GM18505 (cell line): ENCODE measurements around the gene ZNF423.
A peak's percentile ranks its signal among the peaks of the same experiment; 100 is the strongest.
"Not testable (repeated sequence)": the region's sequence is repeated elsewhere in the genome, so short reads cannot be mapped to it uniquely, and the experiment has no call there.

ENCODE experiments used
- ATAC-seq: cut with Tn5 transposase; IDR thresholded peaks from one replicate; pipeline ENCODE4 v1.9.1; 2021; ENCODE audit not compliant: unreplicated experiment
- POLR2A ChIP-seq: IDR thresholded peaks from 4 replicates; pipeline ENCODE4 v1.6.1; 2011; ENCODE audit warnings: borderline replicate concordance; ENCODE audit not compliant: insufficient read depth, insufficient read length; ENCODE audit errors: extremely low read depth

ZNF423 gene

GRCh38 chr16:49883076-49884014 is 27.4 kb upstream of the ZNF423 start:
- no peak for TF ChIP-seq POLR2A
- ATAC-seq, result no peak

- no peak for TF ChIP-seq POLR2A
Measured at GRCh38 chr16:49881890-49882289, 26.0 kb upstream of the ZNF423 start.

GRCh38 chr16:49878540-49878939 is 22.6 kb upstream of the ZNF423 start:
- not testable (repeated sequence) for ATAC-seq

More at GRCh38 chr16:49881890-49882289, 26.0 kb upstream of the ZNF423 start:
- ATAC-seq, result no peak

DNA sequence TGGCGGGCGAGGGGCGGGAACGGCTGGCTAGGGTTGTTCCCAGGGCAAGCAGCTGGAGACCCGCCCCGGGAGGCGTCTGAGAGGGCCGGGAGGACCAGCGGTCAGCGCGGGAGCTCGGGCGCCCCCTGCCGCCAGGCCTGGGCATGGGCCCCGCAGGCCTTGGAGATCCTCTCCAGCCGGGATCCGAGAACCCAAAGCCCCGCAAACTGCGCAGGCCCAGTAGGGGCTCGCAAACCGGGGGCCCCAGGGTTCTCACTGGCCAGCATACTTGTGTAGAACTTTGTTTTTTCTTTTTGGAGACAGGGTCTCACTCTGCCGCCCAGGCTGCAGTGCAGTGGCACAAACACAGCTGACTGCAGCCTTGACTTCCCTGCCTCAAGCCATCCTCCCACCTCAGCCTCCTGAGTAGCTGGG is 20.8 kb upstream of the ZNF423 start:
- peak; percentile 65 for ATAC-seq
- no peak for TF ChIP-seq POLR2A

DNA sequence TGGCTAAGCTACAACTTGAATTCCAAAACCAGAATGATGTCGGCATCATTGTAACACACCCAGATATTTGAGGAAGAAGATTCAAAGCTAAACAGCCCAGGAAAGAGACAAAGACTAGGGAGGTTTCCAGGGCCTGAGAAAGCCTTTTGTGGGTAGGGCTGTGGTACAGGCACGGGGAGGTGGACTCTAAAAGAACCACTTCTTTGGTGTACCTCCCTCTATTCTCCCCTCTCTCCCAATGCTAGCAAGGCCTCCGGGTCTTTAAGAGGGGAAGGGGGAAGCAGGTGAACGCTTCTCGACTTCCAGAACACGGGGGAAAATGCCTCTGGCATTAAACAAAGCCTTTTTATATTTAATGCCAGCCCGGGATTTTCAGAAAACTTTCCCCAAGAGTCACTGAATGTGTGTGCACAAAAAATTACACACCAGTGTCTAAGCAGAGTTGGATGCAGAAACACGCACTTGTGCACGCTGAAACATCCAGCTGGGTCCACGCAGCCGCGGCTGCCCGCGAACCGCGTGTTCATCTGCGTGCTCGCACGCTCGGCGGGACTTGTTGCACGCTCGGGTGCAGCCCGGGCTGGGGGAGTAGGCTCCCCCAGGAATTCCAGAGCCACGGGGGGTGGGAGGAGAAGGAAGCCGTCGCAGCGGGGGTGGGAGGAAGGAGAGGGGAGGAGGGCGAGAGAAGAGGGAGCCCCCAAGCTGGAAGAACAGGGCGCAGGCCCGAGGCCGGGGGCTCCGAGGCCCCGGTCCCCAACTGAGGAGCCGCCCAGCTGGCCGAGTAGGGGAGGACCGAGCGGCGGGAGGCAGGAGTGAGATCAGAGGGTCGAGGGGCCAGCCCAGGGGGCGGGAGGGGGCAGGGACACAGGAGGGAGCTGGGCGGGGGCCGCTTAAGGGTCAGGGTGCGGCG is 20.1 kb upstream of the ZNF423 start:
- ATAC-seq, result no peak
- no peak for TF ChIP-seq POLR2A

DNA sequence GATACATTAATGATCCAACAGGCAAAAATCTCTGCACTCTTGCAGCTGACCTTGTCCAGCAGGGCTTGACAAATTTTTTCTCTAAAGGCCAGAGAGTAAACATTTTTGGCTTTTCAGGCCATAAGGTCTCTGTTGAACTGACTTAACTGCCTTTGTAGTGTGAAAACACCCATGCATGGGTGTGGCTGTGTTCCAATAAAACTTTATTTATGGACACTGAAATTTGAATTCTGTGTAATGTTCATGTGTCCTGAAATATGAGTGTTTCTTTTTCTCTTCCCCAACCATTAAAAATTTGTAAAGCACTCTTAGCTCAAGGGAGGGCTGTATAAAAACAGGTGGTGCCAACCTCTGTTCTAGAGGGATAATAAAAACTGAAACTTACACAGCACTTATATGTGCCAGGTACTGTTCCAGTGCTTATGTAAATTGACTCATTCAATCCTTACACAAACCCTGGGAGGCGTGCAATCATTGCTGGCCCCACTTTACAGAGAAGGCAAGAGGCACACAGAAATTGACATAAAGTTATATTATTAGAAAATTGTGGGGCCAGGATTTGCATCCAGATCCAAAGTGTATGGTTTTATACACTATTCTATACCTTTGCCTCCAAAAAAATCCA is 18.8 kb upstream of the ZNF423 start:
- TF ChIP-seq POLR2A, result no peak
- ATAC-seq, result no peak

GRCh38 chr16:49871824-49872223 is 15.9 kb upstream of the ZNF423 start:
- not testable (repeated sequence) for ATAC-seq

DNA sequence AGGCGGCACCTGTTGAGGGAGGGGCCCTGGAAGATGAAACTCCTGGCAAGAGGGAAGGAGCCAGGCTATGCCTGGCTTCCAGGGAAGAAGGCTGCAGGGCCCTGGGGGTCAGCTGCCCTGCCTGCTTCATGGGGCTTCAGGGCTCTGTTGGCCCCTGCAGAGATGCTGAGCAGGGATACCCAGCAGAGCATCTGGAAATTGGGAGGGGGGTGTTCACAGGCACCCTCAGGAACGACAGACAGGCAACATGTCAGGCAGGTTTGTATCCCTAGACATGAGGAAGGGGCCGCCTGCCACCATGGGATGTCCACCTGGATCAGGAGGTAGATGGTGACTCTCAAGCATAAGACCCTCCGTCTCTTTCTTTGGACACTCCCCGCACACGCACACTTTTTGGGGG is 13.8 kb upstream of the ZNF423 start:
- no peak for ATAC-seq
- TF ChIP-seq POLR2A, result no peak

GRCh38 chr16:49867796-49868668 is 12.1 kb upstream of the ZNF423 start:
- TF ChIP-seq POLR2A, result no peak
- ATAC-seq, result no peak

- ATAC-seq, result no peak
- no peak for TF ChIP-seq POLR2A
Measured at GRCh38 chr16:49867234-49867633, 11.3 kb upstream of the ZNF423 start.

DNA sequence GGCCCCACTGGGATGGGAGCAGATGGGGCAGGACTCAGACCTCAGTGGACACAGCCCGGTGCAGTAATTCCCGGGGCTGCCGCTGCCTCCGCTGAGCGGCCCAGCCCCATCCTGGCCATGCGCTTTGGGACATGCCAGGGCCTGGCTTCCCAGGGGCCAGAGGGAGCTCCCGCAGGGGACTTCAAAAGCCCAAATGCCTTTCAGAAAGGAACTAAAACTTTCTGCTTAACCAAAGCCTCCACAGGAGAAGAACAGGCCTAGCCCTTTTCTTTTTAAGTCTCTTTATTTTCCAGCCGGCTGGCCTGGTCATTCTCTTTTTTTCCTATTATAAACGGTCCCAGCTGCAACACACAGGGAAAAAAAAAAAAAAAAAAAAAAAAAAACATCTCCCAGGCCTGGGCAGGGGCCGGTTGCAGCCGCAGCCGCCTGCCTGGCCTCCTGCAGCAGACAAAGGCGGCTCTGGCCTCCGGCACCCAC is 10.7 kb upstream of the ZNF423 start:
- ATAC-seq, result no peak
- TF ChIP-seq POLR2A, result no peak

DNA sequence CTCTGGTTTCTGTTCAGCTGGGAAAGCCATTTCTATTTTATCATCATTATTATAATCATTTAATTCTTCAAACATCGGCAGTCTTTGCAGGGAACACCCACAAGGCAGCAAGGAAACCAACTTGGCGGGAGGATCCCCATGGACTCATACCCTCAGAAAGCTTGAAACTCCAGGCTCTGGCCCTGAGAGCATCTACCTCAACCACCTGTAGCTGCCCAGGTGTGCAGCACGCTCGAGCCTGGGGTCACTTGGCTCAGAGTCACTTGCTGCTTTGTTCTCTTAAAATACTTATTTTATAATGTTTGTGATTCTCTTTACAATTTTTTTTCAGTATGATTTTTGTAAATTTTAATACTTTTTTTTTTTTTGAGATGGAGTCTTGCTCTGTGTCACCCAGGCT is 6.8 kb upstream of the ZNF423 start:
- ATAC-seq, result no peak
- no peak for TF ChIP-seq POLR2A
